DND-41 (cell line): ENCODE data around the gene RAB40A.

ENCODE experiments used
- ATAC-seq: fragments of 200-7000 bp; cut with Tn5 transposase; 3 replicates; pipeline ENCODE4 v1.9.1; 2021; ENCODE audit warnings: low read depth; ENCODE audit not compliant: insufficient read depth
- DNase-seq: peaks from one replicate; pipeline ENCODE4 v3.0.0-alpha.2; 2020
- H2AFZ ChIP-seq: 2 replicates; pipeline ENCODE4 v1.6.0; 2012; ENCODE audit warnings: low read depth, low read length
- H3K27ac ChIP-seq: 2 replicates; pipeline ENCODE4 v1.5.1; 2012; ENCODE audit warnings: low read length, inconsistent platforms
- H3K27me3 ChIP-seq: fragments of 200-600 bp; sonication (generic); 2 replicates; pipeline ENCODE4 v1.6.0; 2012; ENCODE audit warnings: low read length, mild to moderate bottlenecking, inconsistent platforms; ENCODE audit not compliant: insufficient read depth, poor library complexity
- H3K36me3 ChIP-seq: 2 replicates; pipeline ENCODE4 v1.5.1; 2012; ENCODE audit warnings: low read length, inconsistent platforms; ENCODE audit not compliant: insufficient read depth
- H3K4me1 ChIP-seq: 2 replicates; pipeline ENCODE4 v1.5.1; 2012; ENCODE audit warnings: mild to moderate bottlenecking, low read length; ENCODE audit not compliant: insufficient read depth
- H3K4me2 ChIP-seq: 2 replicates; pipeline ENCODE4 v1.6.0; 2012; ENCODE audit warnings: mild to moderate bottlenecking, moderate library complexity, low read length, inconsistent platforms; ENCODE audit not compliant: insufficient read depth
- H3K4me3 ChIP-seq, 2 experiments: fragments of 200-600 bp in 1 of 2; shearing (Covaris generic) in 1 of 2; 2 replicates each; pipeline ENCODE4 v1.5.1; 2012 to 2016; ENCODE audit warnings: inconsistent platforms in 2 of 2, low read length in 2 of 2, mild to moderate bottlenecking in 2 of 2, low read depth in 1 of 2, moderate library complexity in 1 of 2
- H3K79me2 ChIP-seq: 2 replicates; pipeline ENCODE4 v1.6.0; 2012; ENCODE audit warnings: low read length, inconsistent platforms; ENCODE audit not compliant: insufficient read depth
- H3K9ac ChIP-seq: 2 replicates; pipeline ENCODE4 v1.6.0; 2012; ENCODE audit warnings: low read depth, mild to moderate bottlenecking, inconsistent platforms, low read length, moderate library complexity
- H3K9me3 ChIP-seq: 2 replicates; pipeline ENCODE4 v1.5.1; 2012; ENCODE audit warnings: low read length, moderate library complexity, mild to moderate bottlenecking, inconsistent platforms; ENCODE audit not compliant: insufficient read depth, severe bottlenecking
- H4K20me1 ChIP-seq: 2 replicates; pipeline ENCODE4 v1.6.0; 2012; ENCODE audit warnings: low read length; ENCODE audit not compliant: insufficient read depth
- EZH2 ChIP-seq: IDR thresholded peaks from 3 replicates; pipeline ENCODE4 v1.6.1; 2012; ENCODE audit warnings: borderline replicate concordance, low read depth, mild to moderate bottlenecking, moderate library complexity, low read length, inconsistent platforms; ENCODE audit not compliant: severe bottlenecking
- TF ChIP-seq, protein P1 (sequence below): IDR thresholded peaks from 2 replicates; pipeline ENCODE4 v1.5.1; 2012; ENCODE audit warnings: borderline replicate concordance, low read length, moderate library complexity, mild to moderate bottlenecking; ENCODE audit not compliant: poor library complexity, severe bottlenecking; ENCODE audit errors: extremely low read depth

RAB40A gene, protein sequence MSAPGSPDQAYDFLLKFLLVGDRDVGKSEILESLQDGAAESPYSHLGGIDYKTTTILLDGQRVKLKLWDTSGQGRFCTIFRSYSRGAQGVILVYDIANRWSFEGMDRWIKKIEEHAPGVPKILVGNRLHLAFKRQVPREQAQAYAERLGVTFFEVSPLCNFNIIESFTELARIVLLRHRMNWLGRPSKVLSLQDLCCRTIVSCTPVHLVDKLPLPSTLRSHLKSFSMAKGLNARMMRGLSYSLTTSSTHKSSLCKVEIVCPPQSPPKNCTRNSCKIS

DNA sequence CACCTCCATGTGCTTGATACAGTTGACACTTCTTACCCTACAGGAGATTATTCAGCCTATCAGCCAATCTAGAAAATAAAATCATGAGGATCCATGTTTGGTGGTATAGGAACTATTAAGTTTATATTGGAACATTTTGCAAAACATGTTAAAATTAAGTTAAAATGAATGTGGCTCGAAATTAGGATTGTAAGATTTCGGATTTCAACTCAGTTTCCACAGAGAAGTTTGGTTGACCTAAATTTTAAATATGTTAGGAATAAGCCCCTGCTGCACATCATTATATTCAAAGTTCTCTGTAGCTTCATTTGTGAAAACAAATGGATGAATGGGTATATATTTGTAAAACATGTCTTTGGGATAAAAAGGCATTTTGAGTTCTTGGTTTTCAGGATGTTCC is at the start of gene RAB40A:
Gene RAB40A (minus strand): TSS at position 101 of the 400 bp plus-strand sequence. CDS start 18,733 bp downstream, outside the sequence.
- no peaks in the 10 kb centered on the region for H4K20me1 ChIP-seq
- H3K4me3 ChIP-seq, result no peak within 1 kb of the TSS
- H3K79me2 ChIP-seq, result no peaks in the 10 kb centered on the region
- ATAC-seq, result no peak
- no peak within 1 kb of the TSS for H2AFZ ChIP-seq
- H3K9ac ChIP-seq, result no peak within 1 kb of the TSS
- H3K36me3 ChIP-seq, result no peaks in the 10 kb centered on the region
- H3K9me3 ChIP-seq, result no peaks in the 10 kb centered on the region
- H3K27me3 ChIP-seq, result no peaks in the 10 kb centered on the region
- DNase-seq, result no peak
- H3K4me2 ChIP-seq, result no peak within 1 kb of the TSS
- TF ChIP-seq, protein P1, sequence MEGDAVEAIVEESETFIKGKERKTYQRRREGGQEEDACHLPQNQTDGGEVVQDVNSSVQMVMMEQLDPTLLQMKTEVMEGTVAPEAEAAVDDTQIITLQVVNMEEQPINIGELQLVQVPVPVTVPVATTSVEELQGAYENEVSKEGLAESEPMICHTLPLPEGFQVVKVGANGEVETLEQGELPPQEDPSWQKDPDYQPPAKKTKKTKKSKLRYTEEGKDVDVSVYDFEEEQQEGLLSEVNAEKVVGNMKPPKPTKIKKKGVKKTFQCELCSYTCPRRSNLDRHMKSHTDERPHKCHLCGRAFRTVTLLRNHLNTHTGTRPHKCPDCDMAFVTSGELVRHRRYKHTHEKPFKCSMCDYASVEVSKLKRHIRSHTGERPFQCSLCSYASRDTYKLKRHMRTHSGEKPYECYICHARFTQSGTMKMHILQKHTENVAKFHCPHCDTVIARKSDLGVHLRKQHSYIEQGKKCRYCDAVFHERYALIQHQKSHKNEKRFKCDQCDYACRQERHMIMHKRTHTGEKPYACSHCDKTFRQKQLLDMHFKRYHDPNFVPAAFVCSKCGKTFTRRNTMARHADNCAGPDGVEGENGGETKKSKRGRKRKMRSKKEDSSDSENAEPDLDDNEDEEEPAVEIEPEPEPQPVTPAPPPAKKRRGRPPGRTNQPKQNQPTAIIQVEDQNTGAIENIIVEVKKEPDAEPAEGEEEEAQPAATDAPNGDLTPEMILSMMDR, result no peak
- TF ChIP-seq EZH2, result no peak
- no peaks in the 10 kb centered on the region for H3K4me1 ChIP-seq
- H3K27ac ChIP-seq, result no peak within 1 kb of the TSS

DNA sequence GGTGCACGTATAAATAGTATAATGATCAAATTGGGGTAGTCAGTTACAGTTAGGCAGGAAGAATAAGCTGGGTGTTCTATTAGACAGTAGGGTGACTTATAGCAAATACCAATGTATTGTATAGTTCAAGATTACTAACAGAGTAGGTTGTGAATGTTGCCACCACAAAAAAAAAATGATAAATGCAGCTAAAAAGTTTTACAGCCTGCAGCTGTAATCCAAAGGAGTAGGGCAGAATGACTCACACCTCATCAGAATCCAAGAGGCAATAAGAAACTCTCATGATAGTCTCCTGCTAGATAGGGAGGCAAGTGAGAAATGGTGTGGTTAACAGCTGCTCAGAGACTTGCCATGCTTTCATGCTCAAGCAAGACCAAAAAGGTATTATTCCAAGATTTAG is 46.5 kb upstream of the RAB40A start:
- H3K27me3 ChIP-seq, result no peaks in the 10 kb centered on the region
- no peaks in the 10 kb centered on the region for H3K9me3 ChIP-seq
- TF ChIP-seq EZH2, result no peak
- TF ChIP-seq, protein P1, result no peak
- H3K9ac ChIP-seq, result no peak overlapping the region
- ATAC-seq, result no peak
- H3K79me2 ChIP-seq, result no peaks in the 10 kb centered on the region
- H3K36me3 ChIP-seq, result no peaks in the 10 kb centered on the region
- no peaks in the 10 kb centered on the region for H4K20me1 ChIP-seq
- H2AFZ ChIP-seq, result no peak overlapping the region
- no peak for DNase-seq
- no peak overlapping the region for H3K4me2 ChIP-seq
- H3K4me1 ChIP-seq, result no peaks in the 10 kb centered on the region
- no peak overlapping the region for H3K4me3 ChIP-seq
- no peak overlapping the region for H3K27ac ChIP-seq

DNA sequence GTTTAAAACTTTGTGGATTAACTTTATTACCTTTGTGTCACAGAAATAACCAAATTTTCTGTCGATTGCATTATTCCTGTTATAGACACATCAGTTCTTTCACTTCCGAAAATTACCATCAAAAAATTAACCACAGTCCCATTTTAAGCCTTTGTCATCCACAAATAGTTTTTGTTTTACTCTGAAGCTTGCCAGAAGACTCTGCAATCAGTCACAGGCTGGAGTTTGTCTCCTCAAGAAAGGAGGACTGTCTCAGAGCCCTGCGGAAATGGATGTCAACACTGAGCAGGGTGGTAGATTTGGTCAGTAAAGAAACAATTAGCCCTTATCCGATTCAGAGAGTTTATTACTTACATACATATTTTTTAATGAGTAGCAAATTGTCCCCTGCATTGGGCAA is 45.9 kb upstream of the RAB40A start:
- no peaks in the 10 kb centered on the region for H3K79me2 ChIP-seq
- no peak overlapping the region for H2AFZ ChIP-seq
- ATAC-seq, result no peak
- H3K4me1 ChIP-seq, result no peaks in the 10 kb centered on the region
- H3K36me3 ChIP-seq, result no peaks in the 10 kb centered on the region
- H3K4me2 ChIP-seq, result no peak overlapping the region
- TF ChIP-seq, protein P1, result no peak
- no peak for TF ChIP-seq EZH2
- H3K9me3 ChIP-seq, result no peaks in the 10 kb centered on the region
- H3K27me3 ChIP-seq, result no peaks in the 10 kb centered on the region
- no peak overlapping the region for H3K4me3 ChIP-seq
- no peak for DNase-seq
- no peak overlapping the region for H3K9ac ChIP-seq
- H3K27ac ChIP-seq, result no peak overlapping the region
- no peaks in the 10 kb centered on the region for H4K20me1 ChIP-seq
